ENCODE measurements around the gene GMIP. TPM values are rescaled to one million over a fixed set of nuclear protein-coding genes. Genes with fewer than 3 reads are reported as not detected.

GMIP gene
- total RNA-seq, 1 donor from 2014 or later = 32.4 TPM

GRCh38 chr19:19642506-19643157 is 825 bp downstream of the GMIP start:
- H3K36me3 Mint-ChIP-seq (ENCODE audit: low read depth, unreplicated experiment) = peaks cover 10% of the 10 kb centered on the region
- DNase-seq (ENCODE audit: low read depth) (no peak), FAIRE-seq (no peak)
- no peaks in the 10 kb centered on the region for H3K9me3 ChIP-seq (ENCODE audit: insufficient read depth, low read depth, low read length)
- peak overlapping the region; percentile 99 for H3K4me2 ChIP-seq (ENCODE audit: low read length)
- no peak for TF ChIP-seq EZH2 (IDR thresholded peaks at IDR 0.05; ENCODE audit: insufficient read depth, low read length)
- no peak for TF ChIP-seq CTCF (IDR thresholded peaks at IDR 0.05; ENCODE audit: insufficient read depth, low read depth, low read length)
- peaks cover 10% of the 10 kb centered on the region for H3K4me1 ChIP-seq (ENCODE audit: insufficient read depth, low read length)
- H3K27me3 ChIP-seq (ENCODE audit: insufficient read depth, low read length) = no peaks in the 10 kb centered on the region
- peak overlapping the region; percentile 90 for H2AFZ ChIP-seq (ENCODE audit: low read depth, low read length)
- H3K27me3 Mint-ChIP-seq (ENCODE audit: low read depth, unreplicated experiment) = no peaks in the 10 kb centered on the region
- peak overlapping the region; percentile 94 for H3K4me3 ChIP-seq (ENCODE audit: insufficient read depth, low read depth, low read length)
- peak overlapping the region; percentile 19 for H3K27ac ChIP-seq (ENCODE audit: low read depth, low read length)
- H3K36me3 ChIP-seq (ENCODE audit: insufficient read depth, low read length) = peaks cover 4% of the 10 kb centered on the region
- H3K27ac Mint-ChIP-seq (ENCODE audit: unreplicated experiment) = peak overlapping the region; percentile 92
- peaks cover 5% of the 10 kb centered on the region for H4K20me1 ChIP-seq (ENCODE audit: insufficient read depth, low read length)
- peaks cover 11% of the 10 kb centered on the region for H3K79me2 ChIP-seq (ENCODE audit: insufficient read depth, low read length)
- no peaks in the 10 kb centered on the region for H3K9me3 Mint-ChIP-seq (ENCODE audit: unreplicated experiment)
- H3K4me3 Mint-ChIP-seq (ENCODE audit: unreplicated experiment) = peak overlapping the region; percentile 95
- peak overlapping the region; percentile 90 for H3K9ac ChIP-seq (ENCODE audit: low read length)
- H3K4me1 Mint-ChIP-seq (ENCODE audit: low read depth, unreplicated experiment) = peaks cover 4% of the 10 kb centered on the region

GRCh38 chr19:19637523-19638251 is 5.8 kb downstream of the GMIP start:
- Histone ChIP-seq H2AFZ (ENCODE audit: low read depth, low read length) (no peak overlapping the region), H3K36me3 (ENCODE audit: insufficient read depth, low read length) (peaks cover 8% of the 10 kb centered on the region), H3K4me2 (ENCODE audit: low read length) (no peak overlapping the region), H3K4me1 (ENCODE audit: insufficient read depth, low read length) (peaks cover 4% of the 10 kb centered on the region), H3K4me3 (ENCODE audit: insufficient read depth, low read depth, low read length) (no peak overlapping the region), H4K20me1 (ENCODE audit: insufficient read depth, low read length) (peaks cover 6% of the 10 kb centered on the region), H3K27ac (ENCODE audit: low read depth, low read length) (no peak overlapping the region), H3K79me2 (ENCODE audit: insufficient read depth, low read length) (peaks cover 4% of the 10 kb centered on the region), H3K9me3 (ENCODE audit: insufficient read depth, low read depth, low read length) (no peaks in the 10 kb centered on the region), H3K27me3 (ENCODE audit: insufficient read depth, low read length) (no peaks in the 10 kb centered on the region), H3K9ac (ENCODE audit: low read length) (no peak overlapping the region)
- TF ChIP-seq EZH2 (IDR thresholded peaks at IDR 0.05; ENCODE audit: insufficient read depth, low read length) (no peak), CTCF (IDR thresholded peaks at IDR 0.05; ENCODE audit: insufficient read depth, low read depth, low read length) (no peak)
- DNase-seq (ENCODE audit: low read depth) (no peak), FAIRE-seq (no peak)
- Mint-ChIP-seq H3K9me3 (ENCODE audit: unreplicated experiment) (no peaks in the 10 kb centered on the region), H3K4me1 (ENCODE audit: low read depth, unreplicated experiment) (peaks cover 4% of the 10 kb centered on the region), H3K36me3 (ENCODE audit: low read depth, unreplicated experiment) (peaks cover 27% of the 10 kb centered on the region), H3K4me3 (ENCODE audit: unreplicated experiment) (no peak overlapping the region), H3K27ac (ENCODE audit: unreplicated experiment) (no peak overlapping the region), H3K27me3 (ENCODE audit: low read depth, unreplicated experiment) (no peaks in the 10 kb centered on the region)

GRCh38 chr19:19637186-19637522 is 6.3 kb downstream of the GMIP start:
- no peaks in the 10 kb centered on the region for H3K27me3 ChIP-seq (ENCODE audit: insufficient read depth, low read length)
- peaks cover 6% of the 10 kb centered on the region for H4K20me1 ChIP-seq (ENCODE audit: insufficient read depth, low read length)
- H3K4me3 ChIP-seq (ENCODE audit: insufficient read depth, low read depth, low read length) = no peak overlapping the region
- no peak overlapping the region for H3K4me3 Mint-ChIP-seq (ENCODE audit: unreplicated experiment)
- H3K9me3 Mint-ChIP-seq (ENCODE audit: unreplicated experiment) = no peaks in the 10 kb centered on the region
- H3K4me1 ChIP-seq (ENCODE audit: insufficient read depth, low read length) = no peaks in the 10 kb centered on the region
- no peaks in the 10 kb centered on the region for H3K27me3 Mint-ChIP-seq (ENCODE audit: low read depth, unreplicated experiment)
- no peak overlapping the region for H3K9ac ChIP-seq (ENCODE audit: low read length)
- DNase-seq (ENCODE audit: low read depth) (no peak), FAIRE-seq (no peak)
- H3K27ac ChIP-seq (ENCODE audit: low read depth, low read length) = no peak overlapping the region
- peaks cover 30% of the 10 kb centered on the region for H3K36me3 Mint-ChIP-seq (ENCODE audit: low read depth, unreplicated experiment)
- H2AFZ ChIP-seq (ENCODE audit: low read depth, low read length) = no peak overlapping the region
- no peaks in the 10 kb centered on the region for H3K4me1 Mint-ChIP-seq (ENCODE audit: low read depth, unreplicated experiment)
- TF ChIP-seq CTCF (IDR thresholded peaks at IDR 0.05; ENCODE audit: insufficient read depth, low read depth, low read length) (no peak), EZH2 (IDR thresholded peaks at IDR 0.05; ENCODE audit: insufficient read depth, low read length) (no peak)
- no peaks in the 10 kb centered on the region for H3K9me3 ChIP-seq (ENCODE audit: insufficient read depth, low read depth, low read length)
- peaks cover 8% of the 10 kb centered on the region for H3K36me3 ChIP-seq (ENCODE audit: insufficient read depth, low read length)
- no peaks in the 10 kb centered on the region for H3K79me2 ChIP-seq (ENCODE audit: insufficient read depth, low read length)
- H3K27ac Mint-ChIP-seq (ENCODE audit: unreplicated experiment) = no peak overlapping the region
- H3K4me2 ChIP-seq (ENCODE audit: low read length) = no peak overlapping the region

Measured in astrocyte (in vitro differentiated cells and primary cell).